HG03139 (cell line): ENCODE measurements around the gene CTSD.
"Not testable (repeated sequence)": the region's sequence is repeated elsewhere in the genome, so short reads cannot be mapped to it uniquely, and the experiment has no call there.

Experiments used
- ATAC-seq: cut with Tn5 transposase; IDR thresholded peaks from one replicate; pipeline ENCODE4 v1.9.1; 2021; ENCODE audit not compliant: unreplicated experiment

The CTSD gene

GRCh38 chr11:1763796-1764661 lies at the start of gene CTSD:
CTSD (minus strand) TSS chr11:1763927; CDS start chr11:1763859, 68 bp downstream.
- peak; percentile 66 for ATAC-seq

GRCh38 chr11:1813356-1813755 lies 49.6 kb upstream of the CTSD start:
- ATAC-seq: not testable (repeated sequence)

- ATAC-seq: no peak
Observed at GRCh38 chr11:1812801-1813200, 49.1 kb upstream of the CTSD start.

GRCh38 chr11:1812274-1812673 lies 48.5 kb upstream of the CTSD start:
- no peak for ATAC-seq

GRCh38 chr11:1810761-1811160 lies 47.0 kb upstream of the CTSD start:
- ATAC-seq: no peak

GRCh38 chr11:1807264-1807995 lies 43.7 kb upstream of the CTSD start:
- ATAC-seq: no peak

GRCh38 chr11:1805525-1805924 lies 41.8 kb upstream of the CTSD start:
- ATAC-seq: no peak

GRCh38 chr11:1803835-1804519 lies 40.2 kb upstream of the CTSD start:
- ATAC-seq: not testable (repeated sequence)

- ATAC-seq: no peak
Observed at GRCh38 chr11:1803246-1803645, 39.5 kb upstream of the CTSD start.

- ATAC-seq: no peak
Observed at GRCh38 chr11:1797391-1798125, 33.8 kb upstream of the CTSD start.

GRCh38 chr11:1796413-1797011 lies 32.8 kb upstream of the CTSD start:
- ATAC-seq: no peak

GRCh38 chr11:1793081-1793480 lies 29.4 kb upstream of the CTSD start:
- ATAC-seq: no peak

GRCh38 chr11:1792461-1792860 lies 28.7 kb upstream of the CTSD start:
- ATAC-seq: no peak

GRCh38 chr11:1791912-1792311 lies 28.2 kb upstream of the CTSD start:
- no peak for ATAC-seq

GRCh38 chr11:1786466-1786865 lies 22.7 kb upstream of the CTSD start:
- ATAC-seq: no peak

GRCh38 chr11:1785749-1786413 lies 22.2 kb upstream of the CTSD start:
- ATAC-seq: no peak

GRCh38 chr11:1784761-1785650 lies 21.3 kb upstream of the CTSD start:
- ATAC-seq: no peak

GRCh38 chr11:1783725-1784529 lies 20.2 kb upstream of the CTSD start:
- no peak for ATAC-seq
